Epidermal melanocyte (primary cell): ENCODE measurements around the gene ZNF598.

Experiments
- DNase-seq: peaks from one replicate; pipeline ENCODE4 v3.0.0; 2011; ENCODE audit warnings: low spot score; ENCODE audit not compliant: insufficient read length

ZNF598 gene

GRCh38 chr16:2009791-2010510 lies at the start of gene ZNF598:
ZNF598 (minus strand) TSS chr16:2009821.
- DNase-seq: peak; percentile 94

- DNase-seq: no peak
Measured at GRCh38 chr16:2058872-2059271, 49.3 kb upstream of the ZNF598 start.

GRCh38 chr16:2058420-2058819 lies 48.8 kb upstream of the ZNF598 start:
- no peak for DNase-seq

GRCh38 chr16:2057438-2057837 lies 47.8 kb upstream of the ZNF598 start:
- no peak for DNase-seq

- DNase-seq: no peak
Measured at GRCh38 chr16:2056681-2057407, 47.2 kb upstream of the ZNF598 start.

- DNase-seq: no peak
Measured at GRCh38 chr16:2056077-2056476, 46.5 kb upstream of the ZNF598 start.

GRCh38 chr16:2054543-2055245 lies 45.1 kb upstream of the ZNF598 start:
- no peak for DNase-seq

GRCh38 chr16:2053897-2054296 lies 44.3 kb upstream of the ZNF598 start:
- DNase-seq: no peak

- DNase-seq: no peak
Measured at GRCh38 chr16:2053211-2053610, 43.6 kb upstream of the ZNF598 start.

- no peak for DNase-seq
Measured at GRCh38 chr16:2048116-2048543, 38.5 kb upstream of the ZNF598 start.

- DNase-seq: peak; percentile 98
Measured at GRCh38 chr16:2047330-2048115, 37.9 kb upstream of the ZNF598 start, which contains the start of the genes NTHL1 and TSC2. NTHL1 (minus strand) TSS chr16:2047834; CDS start chr16:2047823, 11 bp downstream. TSC2 (plus strand) TSS chr16:2047985; CDS start chr16:2048616, 631 bp downstream.

- DNase-seq: no peak
Measured at GRCh38 chr16:2046893-2047329, 37.3 kb upstream of the ZNF598 start.

GRCh38 chr16:2045965-2046892 lies 36.6 kb upstream of the ZNF598 start:
- DNase-seq: no peak

- no peak for DNase-seq
Measured at GRCh38 chr16:2044541-2044940, 34.9 kb upstream of the ZNF598 start.

- no peak for DNase-seq
Measured at GRCh38 chr16:2043667-2044451, 34.2 kb upstream of the ZNF598 start.

- no peak for DNase-seq
Measured at GRCh38 chr16:2042986-2043666, 33.5 kb upstream of the ZNF598 start.

- DNase-seq: no peak
Measured at GRCh38 chr16:2042171-2042985, 32.8 kb upstream of the ZNF598 start.
